GM18873 (cell line): ENCODE data around the gene MEG3.
"Not testable (repeated sequence)": the region's sequence is repeated elsewhere in the genome, so short reads cannot be mapped to it uniquely, and the experiment has no call there.

Source experiments
- ATAC-seq: cut with Tn5 transposase; IDR thresholded peaks from one replicate; pipeline ENCODE4 v1.9.1; 2021; ENCODE audit warnings: mild to moderate bottlenecking, moderate library complexity, moderate number of reproducible peaks; ENCODE audit not compliant: unreplicated experiment, low FRiP score

MEG3 gene

DNA sequence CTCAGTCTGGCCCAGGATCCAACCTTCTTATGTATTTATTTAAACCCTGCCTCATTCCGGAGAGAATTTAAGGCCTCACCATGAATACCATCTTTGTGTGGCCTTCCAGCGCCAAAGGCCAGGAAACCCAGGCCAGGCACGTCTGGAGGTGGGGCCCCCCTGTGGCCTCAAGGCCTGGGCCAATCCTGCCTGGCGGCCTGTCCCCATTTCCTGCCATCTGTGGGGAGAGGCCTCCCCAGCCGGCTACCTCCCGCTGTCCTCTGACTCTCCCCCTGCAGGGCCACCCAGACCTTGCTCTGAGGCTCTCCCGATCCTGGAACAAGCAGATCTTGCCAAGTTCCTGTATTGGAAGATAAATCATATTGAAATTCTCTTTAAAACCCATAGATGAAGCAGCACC, 37.4 kb upstream of the MEG3 start:
- ATAC-seq = no peak

DNA sequence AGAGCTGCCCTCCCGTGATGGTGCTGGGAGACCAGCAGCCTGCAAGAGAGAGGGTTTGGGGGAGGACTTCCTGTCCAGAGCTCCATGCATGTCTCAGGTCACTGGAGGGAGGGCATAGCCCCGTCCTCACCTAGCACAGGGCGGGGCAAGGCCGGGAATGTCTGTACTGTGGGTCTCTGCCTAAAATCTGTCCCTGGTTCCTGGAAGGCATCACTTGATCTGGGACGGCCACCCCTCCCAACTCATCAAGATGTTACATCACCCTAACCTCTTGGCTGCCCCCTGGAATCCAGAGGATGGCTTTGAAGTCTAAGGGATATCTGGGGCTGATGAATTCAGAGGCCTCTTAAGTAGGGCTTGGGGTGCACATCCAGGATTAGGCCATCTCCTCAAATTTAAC, 37.0 kb upstream of the MEG3 start:
- no peak for ATAC-seq

DNA sequence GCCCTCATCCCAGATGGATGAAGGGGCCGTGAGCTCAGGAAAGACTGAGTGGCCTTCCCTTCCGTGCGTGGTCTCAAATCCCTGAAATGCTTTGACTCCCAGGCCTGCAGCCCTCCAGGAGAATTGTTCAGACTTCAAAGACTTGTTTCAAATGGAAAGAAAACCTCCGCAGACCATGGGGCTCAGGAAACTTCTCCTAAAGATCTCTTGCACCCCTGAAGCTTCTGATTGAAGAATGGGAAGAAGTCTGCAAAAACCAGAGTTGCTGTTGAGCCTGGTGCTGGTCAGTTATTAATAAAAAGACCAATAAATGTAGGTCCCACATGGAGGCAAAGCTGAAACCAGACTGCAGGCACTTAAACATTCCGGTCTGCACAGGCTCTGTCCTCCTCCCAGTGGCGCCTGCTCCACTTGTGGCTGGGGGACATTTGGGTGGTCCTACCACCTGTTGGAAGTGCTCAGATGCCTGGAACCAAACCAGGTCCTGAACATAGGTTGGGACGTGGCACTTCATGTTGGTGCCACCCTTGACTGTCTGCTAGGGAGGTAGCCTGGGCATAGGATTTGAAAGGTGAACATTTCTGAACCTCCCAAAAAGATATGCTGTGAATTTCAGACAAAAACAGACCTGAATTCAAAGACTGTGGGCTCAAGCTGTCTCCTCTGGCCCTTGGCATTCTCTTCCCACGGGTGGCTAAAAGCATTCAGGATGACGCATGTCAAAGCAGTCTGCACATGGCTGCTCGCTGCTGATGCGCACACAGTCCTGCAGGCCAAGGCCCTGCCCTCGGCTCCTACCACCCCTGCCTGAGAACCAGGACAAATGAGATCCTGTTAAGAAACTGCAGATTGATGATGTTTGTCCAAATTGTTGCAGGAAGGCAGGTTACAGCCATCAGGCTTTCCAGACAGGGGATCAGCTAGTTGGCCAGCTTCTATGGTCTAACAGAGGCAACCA, 36.2 kb upstream of the MEG3 start:
- ATAC-seq = no peak

DNA sequence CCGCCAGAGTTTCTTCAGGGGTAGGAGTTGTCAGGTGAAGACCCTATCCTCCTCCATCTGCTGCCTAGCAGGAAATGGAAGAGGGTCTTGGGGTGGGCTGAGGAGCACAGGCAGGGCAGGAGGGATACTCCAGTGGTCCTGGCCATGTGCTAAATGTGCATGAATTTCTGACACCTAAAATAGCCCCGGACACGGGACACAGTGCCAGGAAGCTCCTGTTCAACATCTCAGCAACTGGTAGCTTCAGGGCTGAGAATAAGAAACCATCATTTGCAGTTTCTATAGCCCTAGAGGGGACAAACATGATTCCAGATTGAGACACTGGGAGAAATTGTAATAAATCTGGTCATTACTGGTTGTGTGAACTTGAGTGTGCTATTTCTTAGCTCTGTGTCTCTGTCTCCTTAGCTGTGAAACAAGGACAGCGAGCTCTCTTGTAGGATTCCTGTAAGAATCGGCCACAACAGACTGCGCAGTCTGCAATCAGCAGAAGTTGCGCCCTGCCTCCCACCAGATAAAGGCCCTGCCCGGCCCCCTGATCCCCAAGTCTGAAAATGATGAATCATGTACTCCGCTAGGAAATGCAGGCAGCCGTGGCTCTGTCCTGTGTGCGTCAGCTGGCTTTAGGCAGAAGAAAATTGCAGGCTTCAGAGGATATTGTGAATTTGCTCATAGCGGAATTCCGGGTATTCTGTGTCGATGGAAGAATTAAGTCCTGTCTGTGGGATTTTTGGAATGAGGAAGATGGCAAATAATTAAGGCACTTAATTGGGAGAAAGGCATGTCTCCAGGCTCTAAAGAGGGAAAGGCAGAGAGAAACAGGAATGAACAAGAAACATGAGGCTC, 35.2 kb upstream of the MEG3 start:
- no peak for ATAC-seq

DNA sequence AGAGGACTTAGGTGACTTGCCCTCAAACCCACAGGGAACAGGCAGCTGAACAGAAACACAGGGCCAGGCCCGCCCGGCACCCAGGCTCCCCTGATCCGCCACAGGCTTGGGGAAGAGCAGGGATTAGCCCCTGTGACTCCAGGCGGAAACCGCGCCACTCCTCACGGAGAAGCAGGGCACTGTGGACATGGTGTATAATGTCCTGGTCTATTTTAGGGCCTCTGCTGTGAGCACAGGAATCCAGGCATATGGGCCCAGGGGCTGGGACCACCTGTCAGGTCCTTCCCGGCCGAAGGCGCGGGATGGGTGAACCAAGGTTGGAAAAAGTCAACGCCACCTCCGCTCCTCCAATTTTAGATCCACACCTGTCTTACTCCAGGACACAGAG, 34.6 kb upstream of the MEG3 start:
- no peak for ATAC-seq

DNA sequence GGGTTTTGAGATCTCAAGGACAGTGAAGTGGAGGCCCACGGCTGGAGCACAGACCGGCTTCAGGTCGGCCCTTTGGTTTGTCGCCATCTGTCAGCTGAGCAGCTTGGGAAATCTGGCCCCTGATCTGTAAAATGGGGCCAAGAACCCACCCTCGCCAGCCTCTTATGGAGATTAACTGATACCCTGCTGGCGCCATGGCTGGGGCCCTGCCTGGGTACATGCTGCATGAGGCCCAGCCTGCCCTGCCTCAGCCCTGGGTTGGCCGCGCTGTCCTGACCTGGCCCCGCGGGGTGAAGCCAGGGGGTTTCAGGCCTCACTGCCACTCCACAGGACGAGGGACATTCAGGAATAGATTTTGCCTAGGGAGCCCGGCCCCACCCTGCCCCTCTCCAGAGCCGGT, 33.9 kb upstream of the MEG3 start:
- no peak for ATAC-seq

DNA sequence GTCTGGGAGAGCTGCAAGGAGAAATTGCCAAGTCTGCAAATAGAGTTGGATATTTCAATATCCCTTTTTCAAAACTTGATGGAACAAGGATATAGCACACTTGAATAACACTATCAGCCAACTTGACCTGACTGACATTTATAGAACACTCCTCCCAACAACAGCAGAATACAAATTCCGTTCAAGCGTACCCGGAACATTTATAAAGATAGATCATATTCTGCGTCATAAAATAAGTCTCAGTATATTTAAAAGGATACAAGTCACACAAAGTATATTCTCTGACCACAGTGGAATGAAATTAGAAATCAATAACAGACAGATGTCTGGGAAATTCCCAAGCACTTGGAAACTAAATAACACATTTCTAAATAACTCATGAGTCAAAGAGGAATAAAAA, 29.0 kb upstream of the MEG3 start:
- ATAC-seq = no peak

DNA sequence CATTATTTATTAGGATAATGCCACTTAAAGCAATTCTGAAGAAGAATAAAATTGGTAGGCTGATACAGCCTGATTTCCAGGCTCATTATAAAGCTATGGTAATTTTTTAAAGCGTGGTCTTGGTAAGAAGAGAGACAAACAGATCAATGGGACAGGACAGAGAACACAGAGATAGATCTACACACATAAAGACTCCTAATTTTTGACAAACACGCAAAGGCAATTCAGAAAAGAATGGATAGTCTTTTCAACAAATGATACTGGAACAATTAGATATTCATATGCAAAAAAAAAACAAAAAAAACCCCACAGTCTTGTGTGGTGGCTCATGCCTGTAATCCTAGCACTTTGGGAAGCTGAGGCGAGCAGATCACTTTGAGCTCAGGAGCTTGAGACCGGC, 25.9 kb upstream of the MEG3 start:
- ATAC-seq = no peak

DNA sequence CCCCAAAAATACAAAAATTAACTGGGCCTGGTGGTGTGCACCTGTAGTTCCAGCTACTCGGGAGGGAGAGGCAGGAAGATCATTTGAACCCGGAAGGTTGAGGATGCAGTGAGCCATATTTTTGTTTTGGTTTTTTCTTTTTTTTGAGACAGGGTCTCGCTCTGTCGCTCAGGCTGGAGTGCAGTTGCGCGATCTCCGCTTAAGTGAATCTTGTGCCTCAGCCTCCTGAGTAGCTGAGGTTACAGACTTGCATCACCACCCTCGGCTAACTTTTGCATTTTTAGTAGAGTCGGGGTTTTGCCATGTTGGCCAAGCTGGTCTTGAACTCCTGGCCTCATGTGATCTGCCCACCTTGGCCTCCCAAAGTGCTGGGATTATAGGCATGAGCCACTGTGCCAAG, 24.5 kb upstream of the MEG3 start:
- ATAC-seq = not testable (repeated sequence)

DNA sequence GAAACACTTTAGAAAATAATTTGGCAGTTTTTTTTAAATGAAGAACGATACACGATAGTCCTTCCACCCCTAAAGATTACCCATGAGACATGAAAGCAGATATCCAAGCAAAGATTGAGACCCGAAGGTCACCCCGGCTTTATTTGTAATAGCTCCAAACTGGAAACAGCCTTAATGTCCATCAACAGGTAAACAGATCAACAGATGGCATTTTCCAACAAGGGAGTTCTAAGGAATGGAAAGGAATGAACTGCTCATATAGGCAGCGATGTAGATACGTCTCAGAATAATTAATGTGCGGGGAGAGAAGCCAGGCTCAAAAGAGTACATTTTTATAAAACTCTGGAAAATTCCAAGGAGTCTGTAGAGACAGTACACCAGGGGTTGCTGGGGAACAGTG, 23.7 kb upstream of the MEG3 start:
- no peak for ATAC-seq

DNA sequence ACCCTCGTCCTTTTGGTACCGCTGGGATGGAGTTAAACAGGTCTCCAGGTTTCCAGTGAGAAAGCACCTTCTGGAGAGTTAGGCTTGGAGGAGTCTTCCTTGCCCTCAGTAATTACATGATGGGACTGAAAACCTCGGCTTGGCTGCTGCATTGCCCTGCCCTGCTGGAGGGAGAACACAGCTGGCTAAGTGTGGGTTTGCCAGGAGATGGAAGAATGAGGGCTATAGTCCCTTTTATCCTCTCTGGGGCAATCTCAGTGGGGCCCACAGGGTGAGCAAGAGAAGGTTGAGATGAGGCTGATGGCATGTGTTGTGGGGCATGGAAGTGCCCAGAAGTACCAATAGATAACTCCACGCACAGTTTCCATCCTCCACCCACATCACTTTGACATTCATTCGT, 23.2 kb upstream of the MEG3 start:
- ATAC-seq = no peak

DNA sequence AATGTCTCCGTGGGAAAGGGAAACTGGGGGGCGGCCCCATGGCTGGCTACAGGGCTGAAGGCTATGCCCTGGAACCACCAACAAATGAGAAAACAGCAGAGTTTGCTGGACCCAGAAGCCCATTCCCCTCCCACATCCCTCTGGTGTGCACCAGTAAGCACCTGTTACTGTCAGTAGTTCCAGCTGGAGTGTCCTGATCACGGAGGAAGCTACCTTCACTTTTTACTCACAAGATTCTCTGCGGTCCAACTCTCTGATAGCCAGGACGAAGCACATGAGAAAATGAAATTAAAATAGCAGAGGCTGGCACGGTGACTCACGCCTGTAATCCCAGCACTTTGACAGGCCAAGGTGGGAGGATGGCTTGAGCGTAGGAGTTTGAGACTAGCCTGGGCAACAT, 22.7 kb upstream of the MEG3 start:
- ATAC-seq = no peak

DNA sequence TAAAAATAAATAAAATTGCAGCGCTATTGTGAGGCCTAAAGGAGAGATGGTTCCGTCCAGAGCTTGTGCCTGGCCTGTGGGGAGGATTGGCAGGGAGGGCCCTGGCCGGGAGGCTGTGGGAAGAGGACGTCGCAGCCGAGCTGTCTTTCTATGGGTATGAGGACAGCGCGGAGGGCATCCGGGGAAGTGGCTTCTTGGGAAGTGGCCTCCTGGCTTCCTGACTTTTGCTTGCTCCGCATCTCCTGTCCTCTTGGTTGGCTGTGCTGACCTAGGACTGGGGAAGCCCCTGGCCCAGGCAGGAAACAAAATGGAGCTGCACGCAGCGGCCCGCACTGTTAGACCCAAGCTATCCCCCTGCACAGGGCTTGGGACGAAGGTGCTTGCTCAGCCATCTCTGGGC, 22.2 kb upstream of the MEG3 start:
- no peak for ATAC-seq

DNA sequence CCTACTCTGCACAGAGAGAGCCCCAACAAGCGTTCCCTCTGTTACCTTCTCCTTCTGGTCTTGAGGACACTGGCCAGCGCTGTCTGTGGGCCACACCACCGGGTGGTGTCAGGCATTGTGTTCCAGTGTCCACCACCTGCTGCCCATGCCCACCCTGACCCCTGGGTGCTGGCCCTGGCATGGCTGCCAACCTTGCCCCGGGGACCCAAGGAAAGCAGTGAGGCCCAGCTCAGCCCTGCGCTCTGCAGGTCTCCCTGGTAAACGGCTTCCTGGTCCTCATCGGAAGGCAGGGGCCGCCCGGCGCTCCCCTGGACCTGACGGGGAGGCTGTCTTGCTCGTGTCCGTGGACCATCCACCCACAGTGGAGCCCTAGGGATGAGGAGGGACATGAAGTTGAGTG, 21.8 kb upstream of the MEG3 start:
- no peak for ATAC-seq

DNA sequence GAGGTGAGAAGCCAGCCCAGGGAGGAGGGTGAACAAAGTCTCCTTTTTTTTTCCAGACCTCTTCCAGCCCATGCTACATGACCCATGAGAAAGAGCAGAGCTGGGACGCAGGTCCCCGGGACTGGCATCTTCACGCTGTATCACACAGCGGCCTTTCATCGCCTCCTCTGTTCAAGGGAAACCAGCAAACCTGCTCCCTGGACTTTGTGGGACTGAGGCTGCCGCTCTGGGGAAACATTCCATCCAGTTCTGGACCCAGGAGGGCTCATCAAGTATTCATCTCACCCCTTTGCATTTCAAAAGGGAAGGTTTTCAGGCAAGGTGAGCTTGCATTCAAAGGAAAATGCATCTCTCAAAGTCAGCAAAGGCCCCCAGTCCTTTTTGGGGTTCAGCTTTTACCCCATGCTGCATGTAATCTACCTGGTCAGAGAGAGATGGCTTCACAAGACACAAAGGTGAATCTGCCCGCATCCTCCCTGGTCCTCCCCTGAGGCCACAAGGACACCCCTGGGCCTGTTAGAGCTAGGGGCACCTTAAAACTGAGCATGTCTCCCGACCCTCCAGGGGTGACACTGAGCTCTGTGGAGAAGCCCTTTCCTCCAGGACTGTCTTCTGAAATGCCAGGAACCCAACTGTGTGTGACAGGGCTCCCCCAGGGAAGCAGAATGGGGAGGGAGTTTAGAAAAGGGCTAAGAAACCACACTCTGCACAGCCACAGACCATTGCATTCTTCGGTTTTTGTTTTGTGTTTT, 21.2 kb upstream of the MEG3 start:
- ATAC-seq = no peak

DNA sequence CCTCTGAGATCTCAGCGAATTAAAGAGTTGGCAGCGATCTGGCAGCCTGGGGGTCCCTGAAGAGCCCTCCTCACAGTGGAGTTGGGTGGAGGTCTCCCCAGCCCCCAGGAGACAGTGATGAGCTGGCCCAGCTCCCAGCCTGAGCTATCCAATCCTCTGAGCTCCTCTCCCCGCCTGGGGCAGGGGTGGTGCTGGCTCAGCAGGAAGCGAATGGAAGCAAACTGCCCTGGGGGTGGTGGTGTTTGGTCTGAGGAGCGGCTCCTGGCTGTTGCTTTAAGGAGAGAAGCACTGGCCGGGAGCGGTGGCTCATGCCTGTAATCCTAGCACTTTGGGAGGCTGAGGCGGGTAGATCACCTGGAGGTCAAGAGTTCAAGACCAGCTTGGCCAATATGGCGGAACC, 19.5 kb upstream of the MEG3 start:
- ATAC-seq = no peak

DNA sequence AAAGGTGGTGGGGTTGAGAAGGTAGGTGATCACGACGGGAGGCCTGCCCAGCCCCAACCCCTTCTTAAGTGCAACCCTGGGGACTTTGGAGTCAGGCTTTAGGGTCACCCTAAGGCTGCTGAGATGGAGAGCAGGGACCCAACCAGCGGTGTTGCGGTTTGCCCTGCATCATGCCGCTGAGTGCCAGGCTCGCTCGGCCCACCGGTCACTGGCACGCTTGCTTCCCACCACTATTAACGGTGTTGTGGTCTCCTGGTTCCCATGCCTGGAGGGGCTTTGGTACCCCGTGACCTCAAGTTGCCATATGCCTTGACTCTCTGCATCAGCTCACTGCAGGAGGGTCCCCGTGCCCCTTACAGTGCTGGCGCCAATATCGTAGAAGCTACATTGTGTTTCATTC, 18.4 kb upstream of the MEG3 start:
- ATAC-seq = no peak

DNA sequence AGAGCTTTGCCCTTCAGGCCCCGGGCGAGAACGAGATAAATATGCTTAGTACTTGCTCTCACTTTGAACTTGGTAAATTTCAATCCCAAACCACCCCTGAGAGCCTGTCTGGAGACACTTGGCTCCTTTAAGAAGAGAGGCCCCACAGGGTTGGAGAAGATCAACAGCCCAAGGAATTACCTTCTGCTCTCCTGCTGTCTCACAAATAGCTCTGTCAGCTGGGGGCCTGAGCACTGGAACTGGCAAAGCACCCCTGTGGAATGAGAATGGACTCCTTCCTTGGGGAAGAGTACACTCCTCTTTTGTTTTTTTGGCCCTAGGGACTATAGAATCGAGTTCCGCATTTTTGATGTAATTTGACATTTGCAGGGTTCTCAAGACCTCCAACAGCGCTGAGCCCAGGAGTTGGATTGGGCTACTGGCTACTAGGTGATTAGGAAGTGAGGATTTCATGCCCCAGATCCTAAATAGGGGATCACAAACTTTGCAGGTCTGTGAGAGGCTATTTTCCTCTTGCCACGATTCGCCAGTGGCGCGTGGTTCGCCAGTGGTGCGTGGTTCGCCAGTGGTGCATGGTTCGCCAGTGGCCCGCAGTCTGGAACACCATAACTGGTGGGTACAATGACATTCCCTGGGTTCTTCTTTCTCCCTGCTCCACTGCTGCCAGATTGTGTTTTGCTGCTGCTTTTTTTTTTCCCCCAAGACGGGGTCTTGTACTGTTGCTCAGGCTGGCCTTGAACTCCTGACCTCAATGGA, 17.8 kb upstream of the MEG3 start:
- no peak for ATAC-seq

DNA sequence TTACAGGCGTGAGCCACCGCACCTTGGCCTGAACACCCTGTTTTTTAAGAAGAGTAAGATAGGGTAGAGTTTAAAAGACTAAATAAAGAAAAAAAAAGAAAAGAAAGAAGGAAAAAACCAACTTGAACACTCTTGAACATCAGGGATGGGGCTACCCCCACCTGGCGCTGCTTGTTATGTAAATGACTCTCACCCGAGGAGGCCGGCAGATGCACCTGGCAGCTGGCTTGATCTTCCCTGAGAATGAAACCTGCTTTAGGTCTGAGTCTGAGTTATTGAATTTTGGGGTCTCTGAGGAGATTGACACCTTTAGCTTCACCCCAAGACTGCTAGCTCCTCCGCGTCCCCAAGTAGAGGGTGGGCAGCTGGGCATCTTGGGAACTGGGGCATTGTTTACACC, 15.5 kb upstream of the MEG3 start:
- no peak for ATAC-seq

DNA sequence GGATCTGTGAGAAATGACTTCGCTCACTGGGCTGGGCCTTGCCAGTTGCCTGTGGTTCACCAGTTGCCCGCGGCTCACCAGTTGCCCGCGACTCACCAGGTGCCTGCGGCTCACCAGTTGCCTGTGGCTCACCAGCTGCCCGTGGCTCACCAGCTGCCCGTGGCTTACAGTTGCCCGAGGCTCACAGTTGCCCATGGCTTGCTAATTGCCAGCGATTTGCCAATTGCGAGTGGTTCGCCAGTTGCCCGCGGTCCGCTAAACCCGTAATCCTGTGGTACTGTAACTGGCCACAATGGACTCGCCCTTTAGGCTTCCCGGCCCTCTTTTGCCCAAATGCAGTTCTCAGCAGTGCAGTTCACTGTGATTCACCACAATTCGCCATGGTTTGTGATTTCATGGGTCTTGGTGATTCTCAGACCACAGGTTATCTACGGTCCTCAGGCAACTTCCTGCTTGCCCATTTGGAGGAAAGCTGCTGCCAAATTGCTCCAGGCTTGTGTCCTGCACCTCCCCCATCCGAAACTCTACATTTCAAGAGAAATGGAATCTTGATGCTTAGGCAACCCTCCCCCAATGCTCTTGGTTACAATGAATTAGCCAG, 15.0 kb upstream of the MEG3 start:
- ATAC-seq = no peak
